GM19238 (cell line): ENCODE results near the gene FOXI2.

Source experiments
- DNase-seq: peaks from one replicate; pipeline ENCODE4 v3.0.0; 2011; ENCODE audit warnings: low spot score; ENCODE audit not compliant: insufficient read length

The FOXI2 gene

GRCh38 chr10:127736915-127737562 lies at the start of gene FOXI2:
Gene FOXI2, plus strand, starts transcription at chr10:127737185. Its CDS starts 89 bp downstream, at chr10:127737274.
- no peak for DNase-seq

- DNase-seq: no peak
Measured at GRCh38 chr10:127687548-127687947, 49.4 kb upstream of the FOXI2 start.

- no peak for DNase-seq
Measured at GRCh38 chr10:127690176-127690835, 46.7 kb upstream of the FOXI2 start.

GRCh38 chr10:127694580-127695193 lies 42.3 kb upstream of the FOXI2 start:
- peak; percentile 6 for DNase-seq

GRCh38 chr10:127695431-127695830 lies 41.6 kb upstream of the FOXI2 start:
- DNase-seq: no peak

GRCh38 chr10:127698886-127699285 lies 38.1 kb upstream of the FOXI2 start:
- no peak for DNase-seq

GRCh38 chr10:127699311-127699710 lies 37.7 kb upstream of the FOXI2 start:
- DNase-seq: no peak

- DNase-seq: no peak
Measured at GRCh38 chr10:127702271-127702670, 34.7 kb upstream of the FOXI2 start.

- no peak for DNase-seq
Measured at GRCh38 chr10:127715249-127715648, 21.7 kb upstream of the FOXI2 start.

- DNase-seq: no peak
Measured at GRCh38 chr10:127715782-127716378, 21.1 kb upstream of the FOXI2 start.

GRCh38 chr10:127720142-127720541 lies 16.8 kb upstream of the FOXI2 start:
- DNase-seq: no peak

- no peak for DNase-seq
Measured at GRCh38 chr10:127720903-127721302, 16.1 kb upstream of the FOXI2 start.

GRCh38 chr10:127734753-127735152 lies 2.2 kb upstream of the FOXI2 start:
- DNase-seq: no peak

GRCh38 chr10:127735156-127735555 lies 1.8 kb upstream of the FOXI2 start:
- no peak for DNase-seq

GRCh38 chr10:127735723-127736221 lies 1.2 kb upstream of the FOXI2 start:
- no peak for DNase-seq

GRCh38 chr10:127736222-127736914 lies 617 bp upstream of the FOXI2 start:
- no peak for DNase-seq

GRCh38 chr10:127737563-127738511 lies 852 bp downstream of the FOXI2 start:
- no peak for DNase-seq

GRCh38 chr10:127738512-127739424 lies 1.8 kb downstream of the FOXI2 start:
- no peak for DNase-seq

GRCh38 chr10:127739908-127740307 lies 2.9 kb downstream of the FOXI2 start:
- no peak for DNase-seq
